CD4-positive, alpha-beta T cell (primary cell): ENCODE measurements around the gene FERMT1. TPM values are rescaled to one million over a fixed set of nuclear protein-coding genes. Genes with fewer than 3 reads are reported as not detected.

Source experiments
- ATAC-seq: fragments of 200-7000 bp; cut with Tn5 transposase; one replicate; pipeline ENCODE4 v1.10.0; 2022; ENCODE audit warnings: mild to moderate bottlenecking; ENCODE audit not compliant: poor library complexity
- CTCF ChIA-PET: fragments of 350-600 bp; sonication (Branson Sonifier 250); formaldehyde crosslinking; loops from one replicate; lab custom pipeline; 2021; ENCODE audit warnings: antibody characterized with exemption, inconsistent platforms; lab: Charles Lee
- POLR2A ChIA-PET: fragments of 350-600 bp; sonication (Branson Sonifier 250); formaldehyde crosslinking; loops from one replicate; lab custom pipeline; 2021; ENCODE audit warnings: antibody characterized with exemption, inconsistent platforms; lab: Charles Lee
- DNase-seq, 14 experiments: peaks; one replicate each; pipeline ENCODE4 v3.0.0-alpha.2; 2013 to 2020; ENCODE audit warnings: mixed read lengths in 2 of 14
- H3K27ac ChIP-seq, 2 donors: one replicate each; pipeline versions ENCODE4 v1.5.1 to v1.7.0; 2013; ENCODE audit warnings: low read length in 2 of 2, low read depth in 1 of 2, mild to moderate bottlenecking in 1 of 2
- H3K27me3 ChIP-seq, 2 experiments: 1 replicate in 1 of 2; 2 replicates in 1 of 2; pipeline versions ENCODE4 v1.6.1 to v1.7.0; 2013; ENCODE audit warnings: low read length in 2 of 2, control low read depth in 1 of 2, mild to moderate bottlenecking in 1 of 2, moderate library complexity in 1 of 2; ENCODE audit not compliant: insufficient read depth in 2 of 2, control insufficient read depth in 1 of 2
- H3K36me3 ChIP-seq: one replicate; pipeline ENCODE4 v1.6.1; 2013; ENCODE audit warnings: low read length, control low read depth; ENCODE audit not compliant: insufficient read depth
- H3K4me1 ChIP-seq: one replicate; pipeline ENCODE4 v1.6.1; 2013; ENCODE audit warnings: low read length, control low read depth; ENCODE audit not compliant: insufficient read depth
- H3K4me3 ChIP-seq: one replicate; pipeline ENCODE4 v1.5.1; 2013; ENCODE audit warnings: mild to moderate bottlenecking, low read length, moderate library complexity
- H3K9me3 ChIP-seq, 2 experiments: 1 replicate in 1 of 2; 2 replicates in 1 of 2; pipeline versions ENCODE4 v1.6.1 to v1.7.0; 2013; ENCODE audit warnings: low read length in 2 of 2, mild to moderate bottlenecking in 2 of 2, control low read depth in 1 of 2, moderate library complexity in 1 of 2; ENCODE audit not compliant: control insufficient read depth in 1 of 2, insufficient read depth in 1 of 2
- H3K27ac Mint-ChIP-seq: one replicate; pipeline ENCODE4 v1.8.0; 2020; ENCODE audit warnings: mixed read lengths
- H3K27me3 Mint-ChIP-seq: one replicate; pipeline ENCODE4 v1.8.0; 2021; ENCODE audit warnings: mixed read lengths
- H3K36me3 Mint-ChIP-seq: one replicate; pipeline ENCODE4 v1.8.0; 2021; ENCODE audit warnings: low read depth, mixed read lengths
- H3K4me1 Mint-ChIP-seq: one replicate; pipeline ENCODE4 v1.8.0; 2021; ENCODE audit warnings: low read depth, mixed read lengths
- H3K4me3 Mint-ChIP-seq: one replicate; pipeline ENCODE4 v1.8.0; 2020; ENCODE audit warnings: mild to moderate bottlenecking, mixed read lengths
- H3K9me3 Mint-ChIP-seq: one replicate; pipeline ENCODE4 v1.8.0; 2020; ENCODE audit warnings: mixed read lengths
- intact Hi-C, 2 experiments: fragments of 100-400 bp; cut with DNase I in 1 of 2; cut with micrococcal nuclease in 1 of 2; formaldehyde crosslinking; loops; one replicate each; pipeline versions ENCODE4 v1.15.1 to v1.9.0; 2023 to 2025; cut with DNase I, micrococcal nuclease
- total RNA-seq, 174 experiments: library from RNA in 2 of 174; stranded (reverse) in 2 of 174; gene quantifications; one replicate each; pipeline ENCODE4 v1.2.3 and lab custom pipeline; 2021 to 2026
- TF ChIP-seq, protein P1 (sequence below): fragments of 200-600 bp; IDR thresholded peaks from one replicate; pipeline ENCODE4 v1.8.0; 2022; ENCODE audit warnings: antibody characterized with exemption, mild to moderate bottlenecking

Gene FERMT1
- total RNA-seq, 2 experiments from 2014 or later: not detected

- H3K4me3 ChIP-seq: no peak overlapping the region
- Mint-ChIP-seq H3K4me3 (no peak overlapping the region), H3K36me3 (no peaks in the 10 kb centered on the region), H3K27ac (no peak overlapping the region), H3K27me3 (peaks cover 32% of the 10 kb centered on the region), H3K4me1 (peaks cover 4% of the 10 kb centered on the region), H3K9me3 (no peaks in the 10 kb centered on the region)
- no peaks in the 10 kb centered on the region for H3K4me1 ChIP-seq
- ChIA-PET CTCF (no interaction called here), POLR2A (no interaction called here)
- H3K36me3 ChIP-seq: no peaks in the 10 kb centered on the region
- DNase-seq (no peak), ATAC-seq (no peak)
- no peaks in the 10 kb centered on the region for H3K9me3 ChIP-seq
- intact Hi-C loops: no loop called here
- H3K27me3 ChIP-seq: peaks cover 11 to 13% of the 10 kb centered on the region in 2 experiments
- TF ChIP-seq, protein P1, sequence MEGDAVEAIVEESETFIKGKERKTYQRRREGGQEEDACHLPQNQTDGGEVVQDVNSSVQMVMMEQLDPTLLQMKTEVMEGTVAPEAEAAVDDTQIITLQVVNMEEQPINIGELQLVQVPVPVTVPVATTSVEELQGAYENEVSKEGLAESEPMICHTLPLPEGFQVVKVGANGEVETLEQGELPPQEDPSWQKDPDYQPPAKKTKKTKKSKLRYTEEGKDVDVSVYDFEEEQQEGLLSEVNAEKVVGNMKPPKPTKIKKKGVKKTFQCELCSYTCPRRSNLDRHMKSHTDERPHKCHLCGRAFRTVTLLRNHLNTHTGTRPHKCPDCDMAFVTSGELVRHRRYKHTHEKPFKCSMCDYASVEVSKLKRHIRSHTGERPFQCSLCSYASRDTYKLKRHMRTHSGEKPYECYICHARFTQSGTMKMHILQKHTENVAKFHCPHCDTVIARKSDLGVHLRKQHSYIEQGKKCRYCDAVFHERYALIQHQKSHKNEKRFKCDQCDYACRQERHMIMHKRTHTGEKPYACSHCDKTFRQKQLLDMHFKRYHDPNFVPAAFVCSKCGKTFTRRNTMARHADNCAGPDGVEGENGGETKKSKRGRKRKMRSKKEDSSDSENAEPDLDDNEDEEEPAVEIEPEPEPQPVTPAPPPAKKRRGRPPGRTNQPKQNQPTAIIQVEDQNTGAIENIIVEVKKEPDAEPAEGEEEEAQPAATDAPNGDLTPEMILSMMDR: no peak
- no peak overlapping the region for H3K27ac ChIP-seq
These were observed 65.1 kb downstream of the FERMT1 start for GRCh38 chr20:6057691-6058090.

- no peaks in the 10 kb centered on the region for H3K9me3 ChIP-seq
- DNase-seq: no peak
- H3K4me3 Mint-ChIP-seq: no peak overlapping the region
- peaks cover 32% of the 10 kb centered on the region for H3K27me3 Mint-ChIP-seq
- no peaks in the 10 kb centered on the region for H3K4me1 ChIP-seq
- no peak overlapping the region for H3K4me3 ChIP-seq
- ChIA-PET POLR2A (no interaction called here), CTCF (no interaction called here)
- H3K9me3 Mint-ChIP-seq: no peaks in the 10 kb centered on the region
- H3K27me3 ChIP-seq: peaks cover 15 to 16% of the 10 kb centered on the region in 2 experiments
- no peak for ATAC-seq
- H3K27ac Mint-ChIP-seq: no peak overlapping the region
- TF ChIP-seq, protein P1: no peak
- H3K36me3 Mint-ChIP-seq: no peaks in the 10 kb centered on the region
- H3K4me1 Mint-ChIP-seq: peaks cover 4% of the 10 kb centered on the region
- intact Hi-C loops: no loop called here
- no peak overlapping the region for H3K27ac ChIP-seq
- no peaks in the 10 kb centered on the region for H3K36me3 ChIP-seq
These were observed 65.7 kb downstream of the FERMT1 start for GRCh38 chr20:6057139-6057538.

- Histone ChIP-seq H3K27me3 (peaks cover 18 to 24% of the 10 kb centered on the region in 2 experiments), H3K4me3 (no peak overlapping the region), H3K27ac (no peak overlapping the region), H3K4me1 (no peaks in the 10 kb centered on the region), H3K9me3 (no peaks in the 10 kb centered on the region), H3K36me3 (no peaks in the 10 kb centered on the region)
- no peaks in the 10 kb centered on the region for H3K9me3 Mint-ChIP-seq
- H3K27me3 Mint-ChIP-seq: peaks cover 32% of the 10 kb centered on the region
- DNase-seq (no peak), ATAC-seq (no peak)
- no peak overlapping the region for H3K4me3 Mint-ChIP-seq
- peaks cover 3% of the 10 kb centered on the region for H3K4me1 Mint-ChIP-seq
- intact Hi-C loops: no loop called here
- TF ChIP-seq, protein P1: no peak
- ChIA-PET CTCF (no interaction called here), POLR2A (no interaction called here)
- no peak overlapping the region for H3K27ac Mint-ChIP-seq
- H3K36me3 Mint-ChIP-seq: no peaks in the 10 kb centered on the region
These were observed 66.8 kb downstream of the FERMT1 start for GRCh38 chr20:6055981-6056569.
